ENCODE results near the gene KLHL30. TPM values are rescaled to one million over a fixed set of nuclear protein-coding genes. Genes with fewer than 3 reads are reported as not detected.

The KLHL30 gene
- total RNA-seq, 1 experiment from 2014 or later: 0.64 TPM

DNA sequence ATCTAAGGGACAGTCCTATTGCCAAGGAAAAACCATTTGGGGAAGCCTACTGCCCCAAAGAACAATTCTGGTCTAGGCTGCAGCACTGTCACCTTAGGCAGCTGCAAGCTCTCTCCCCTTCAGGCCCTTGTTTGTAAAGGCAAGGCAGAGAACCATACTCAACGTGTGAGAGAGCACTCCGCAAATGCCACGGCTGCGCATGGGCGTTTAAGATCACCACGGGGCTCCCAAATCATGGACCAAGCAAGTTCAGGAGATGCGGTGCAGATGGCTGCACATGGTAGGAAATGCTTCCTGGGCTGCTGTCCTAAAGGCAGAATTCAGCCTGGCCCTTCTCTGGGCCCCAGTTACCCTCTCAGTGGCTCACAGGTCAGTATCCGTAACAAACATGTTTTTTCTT lies 35.8 kb downstream of the KLHL30 start:
- Mint-ChIP-seq H3K4me1 (ENCODE audit: low read depth, unreplicated experiment) (peaks cover 15% of the 10 kb centered on the region), H3K36me3 (ENCODE audit: insufficient read depth, unreplicated experiment) (peaks cover 51% of the 10 kb centered on the region), H3K27ac (ENCODE audit: unreplicated experiment) (no peak overlapping the region), H3K27me3 (ENCODE audit: unreplicated experiment) (no peaks in the 10 kb centered on the region), H3K9me3 (ENCODE audit: low read depth, unreplicated experiment) (no peaks in the 10 kb centered on the region), H3K4me3 (ENCODE audit: low read depth, unreplicated experiment) (no peak overlapping the region)
- BruUV-seq (replicated peaks): no TSS peak
- CTCF ChIA-PET: no interaction called here
- intact Hi-C loops (cut with micrococcal nuclease; ENCODE audit: unreplicated experiment): no loop called here
- DNase-seq: no peak
- TF ChIP-seq CTCF (IDR thresholded peaks at IDR 0.05; ENCODE audit: unreplicated experiment): no peak

DNA sequence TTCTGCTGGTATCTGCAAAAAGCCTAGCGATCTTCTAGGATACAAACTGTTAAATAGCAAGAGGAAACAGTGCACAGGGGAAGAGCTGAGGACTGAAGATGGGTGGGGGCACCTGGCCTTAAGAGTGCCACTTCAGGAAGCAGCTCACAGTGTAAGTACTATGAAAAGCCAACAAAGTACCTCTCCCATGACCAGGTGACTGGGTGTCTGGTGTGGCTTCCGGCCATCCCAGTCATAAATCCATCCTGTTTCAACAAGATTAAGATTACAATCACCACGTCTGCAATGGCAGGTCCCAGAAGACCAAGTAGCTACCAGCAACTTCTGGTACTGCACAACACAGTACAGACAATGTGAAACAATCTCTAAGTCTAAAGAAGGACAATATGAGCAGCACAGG lies 36.2 kb downstream of the KLHL30 start:
- BruUV-seq (replicated peaks): no TSS peak
- intact Hi-C loops (cut with micrococcal nuclease; ENCODE audit: unreplicated experiment): no loop called here
- Mint-ChIP-seq H3K4me3 (ENCODE audit: low read depth, unreplicated experiment) (no peak overlapping the region), H3K27me3 (ENCODE audit: unreplicated experiment) (no peaks in the 10 kb centered on the region), H3K4me1 (ENCODE audit: low read depth, unreplicated experiment) (peaks cover 11% of the 10 kb centered on the region), H3K9me3 (ENCODE audit: low read depth, unreplicated experiment) (no peaks in the 10 kb centered on the region), H3K36me3 (ENCODE audit: insufficient read depth, unreplicated experiment) (peaks cover 52% of the 10 kb centered on the region), H3K27ac (ENCODE audit: unreplicated experiment) (no peak overlapping the region)
- DNase-seq: no peak
- CTCF ChIA-PET: no interaction called here
- TF ChIP-seq CTCF (IDR thresholded peaks at IDR 0.05; ENCODE audit: unreplicated experiment): no peak

DNA sequence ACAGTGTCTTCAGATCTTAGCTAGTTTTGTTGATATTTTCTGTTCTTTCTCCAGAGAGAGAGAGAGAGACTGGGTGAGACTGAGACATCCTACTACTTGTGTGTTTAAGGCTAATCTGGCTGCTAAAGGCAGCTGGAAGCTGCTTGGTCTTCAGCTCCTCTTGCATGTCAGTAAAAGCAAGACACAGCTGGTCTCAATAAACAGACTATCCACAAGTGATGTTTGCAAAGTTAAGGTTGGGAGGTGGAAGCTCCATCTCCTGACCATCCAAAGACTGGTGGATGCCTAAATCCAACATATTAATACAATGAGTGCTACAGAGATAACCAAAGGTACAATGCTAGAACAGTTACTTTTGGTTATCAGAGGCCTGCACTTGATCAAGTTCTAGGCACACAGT lies 38.1 kb downstream of the KLHL30 start:
- H3K9me3 Mint-ChIP-seq (ENCODE audit: low read depth, unreplicated experiment): no peaks in the 10 kb centered on the region
- CTCF ChIA-PET: interaction anchor here (0.5 kb wide), 1 partner anchor 1922 kb away, joined by 4 read pairs; no protein-coding TSS in a partner anchor

GRCh38 chr2:238180554-238180953 lies 42.1 kb downstream of the KLHL30 start:
- intact Hi-C loops (cut with micrococcal nuclease; ENCODE audit: unreplicated experiment): no loop called here
- TF ChIP-seq CTCF (IDR thresholded peaks at IDR 0.05; ENCODE audit: unreplicated experiment): no peak
- Mint-ChIP-seq H3K27ac (ENCODE audit: unreplicated experiment) (no peak overlapping the region), H3K4me3 (ENCODE audit: low read depth, unreplicated experiment) (no peak overlapping the region), H3K36me3 (ENCODE audit: insufficient read depth, unreplicated experiment) (peaks cover 68% of the 10 kb centered on the region), H3K9me3 (ENCODE audit: low read depth, unreplicated experiment) (no peaks in the 10 kb centered on the region), H3K27me3 (ENCODE audit: unreplicated experiment) (no peaks in the 10 kb centered on the region), H3K4me1 (ENCODE audit: low read depth, unreplicated experiment) (no peaks in the 10 kb centered on the region)
- BruUV-seq (replicated peaks): no TSS peak
- no peak for DNase-seq
- CTCF ChIA-PET: no interaction called here

More for the DNA sequence above, 38.1 kb downstream of the KLHL30 start:
- peaks cover 53% of the 10 kb centered on the region for H3K36me3 Mint-ChIP-seq (ENCODE audit: insufficient read depth, unreplicated experiment)
- intact Hi-C loops (cut with micrococcal nuclease; ENCODE audit: unreplicated experiment): no loop called here
- no peaks in the 10 kb centered on the region for H3K4me1 Mint-ChIP-seq (ENCODE audit: low read depth, unreplicated experiment)
- no peaks in the 10 kb centered on the region for H3K27me3 Mint-ChIP-seq (ENCODE audit: unreplicated experiment)
- TF ChIP-seq CTCF (IDR thresholded peaks at IDR 0.05; ENCODE audit: unreplicated experiment): no peak
- H3K27ac Mint-ChIP-seq (ENCODE audit: unreplicated experiment): no peak overlapping the region
- no TSS peak for BruUV-seq (replicated peaks)
- no peak for DNase-seq
- no peak overlapping the region for H3K4me3 Mint-ChIP-seq (ENCODE audit: low read depth, unreplicated experiment)
